Left kidney (tissue), 2 donors: Measurements from ENCODE around the gene TOMM7. TPM values are rescaled to one million over a fixed set of nuclear protein-coding genes. Genes with fewer than 3 reads are reported as not detected.
"Not testable (repeated sequence)": the region's sequence is repeated elsewhere in the genome, so short reads cannot be mapped to it uniquely, and the experiment has no call there.

Experiments used
- DNase-seq: peaks from one replicate; pipeline ENCODE4 v3.0.0-alpha.2; 2013
- polyA plus RNA-seq: library from polyadenylated mRNA; unstranded; fragments of 120-200 nt; gene quantifications from one replicate; pipeline ENCODE4 v1.2.1, GENCODE V29; 2013; ENCODE audit not compliant: insufficient read length

The TOMM7 gene
- polyA plus RNA-seq, 1 donor, result 375 TPM

GRCh38 chr7:22826593-22826992 is 3.9 kb upstream of the TOMM7 start:
- no peak for DNase-seq

GRCh38 chr7:22824760-22825159 is 2.1 kb upstream of the TOMM7 start:
- DNase-seq, result no peak

GRCh38 chr7:22823142-22823497 is 471 bp upstream of the TOMM7 start:
- no peak for DNase-seq

GRCh38 chr7:22821702-22822485 is 755 bp downstream of the TOMM7 start:
- DNase-seq, result peak; percentile 8

DNA sequence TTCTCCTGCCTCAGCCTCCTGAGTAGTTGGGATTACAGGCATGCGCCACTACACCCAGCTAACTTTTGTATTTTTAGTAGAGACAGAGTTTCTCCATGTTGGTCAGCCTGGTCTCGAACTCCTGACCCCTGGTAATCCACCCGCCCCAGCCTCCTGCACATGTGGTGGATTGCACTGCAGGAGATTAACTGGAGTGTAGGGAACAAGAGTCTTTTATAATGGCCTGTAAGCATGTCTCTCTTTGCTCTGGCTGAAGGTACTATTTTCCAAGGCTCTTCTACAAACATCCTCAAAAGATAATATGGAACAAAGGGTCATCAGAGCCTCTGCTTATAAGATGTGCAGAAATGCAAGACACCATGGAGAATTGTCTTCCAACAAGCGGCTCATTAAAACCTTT is 3.2 kb downstream of the TOMM7 start:
- DNase-seq, result no peak

DNA sequence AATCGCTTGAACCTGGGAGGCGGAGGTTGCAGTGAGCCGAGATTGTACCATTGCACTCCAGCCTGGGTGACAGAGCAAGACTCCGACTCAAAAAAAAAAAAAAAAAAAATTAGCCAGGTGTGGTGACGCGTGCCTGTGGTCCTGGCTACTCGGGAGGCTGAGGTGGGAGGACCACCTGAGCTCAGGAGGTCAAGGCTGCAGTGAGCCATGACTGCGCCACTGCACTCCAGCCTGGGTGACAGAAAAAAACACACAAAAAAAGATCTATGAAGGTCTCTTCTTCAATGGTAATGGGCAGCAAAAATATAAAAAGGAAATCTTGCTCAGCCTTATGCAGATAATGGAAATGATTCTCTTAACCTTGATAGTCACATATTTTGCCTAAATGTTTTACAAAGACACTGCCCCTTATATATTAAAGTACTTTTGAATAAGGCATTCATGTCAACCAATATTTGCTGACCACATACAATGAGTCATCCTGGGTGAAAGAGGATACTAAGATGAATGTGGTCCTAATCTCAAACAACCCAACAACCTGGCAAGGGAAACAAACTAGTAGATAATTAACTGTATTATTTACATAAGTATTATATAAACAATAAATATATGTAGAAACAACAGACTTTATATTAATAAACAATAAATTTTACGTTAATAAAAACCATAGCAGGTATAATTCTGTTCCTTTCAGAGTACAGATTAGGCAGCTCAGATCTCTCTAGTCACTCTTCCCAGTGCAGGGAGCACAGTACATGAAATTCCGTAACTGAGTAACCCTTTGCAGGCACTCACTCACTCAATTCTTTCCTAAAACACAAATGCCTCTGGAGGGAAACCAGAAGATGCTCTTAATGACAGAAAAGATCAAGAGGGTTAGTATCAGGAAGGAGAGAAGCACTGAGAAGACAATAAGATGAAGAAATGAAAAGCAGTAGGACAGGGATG is 8.1 kb downstream of the TOMM7 start:
- no peak for DNase-seq

- peak; percentile 54 for DNase-seq
These were observed 10.3 kb downstream of the TOMM7 start for GRCh38 chr7:22812353-22812752.

GRCh38 chr7:22811746-22812280 is 10.8 kb downstream of the TOMM7 start:
- peak; percentile 5 for DNase-seq

GRCh38 chr7:22810843-22811242 is 11.8 kb downstream of the TOMM7 start:
- no peak for DNase-seq

DNA sequence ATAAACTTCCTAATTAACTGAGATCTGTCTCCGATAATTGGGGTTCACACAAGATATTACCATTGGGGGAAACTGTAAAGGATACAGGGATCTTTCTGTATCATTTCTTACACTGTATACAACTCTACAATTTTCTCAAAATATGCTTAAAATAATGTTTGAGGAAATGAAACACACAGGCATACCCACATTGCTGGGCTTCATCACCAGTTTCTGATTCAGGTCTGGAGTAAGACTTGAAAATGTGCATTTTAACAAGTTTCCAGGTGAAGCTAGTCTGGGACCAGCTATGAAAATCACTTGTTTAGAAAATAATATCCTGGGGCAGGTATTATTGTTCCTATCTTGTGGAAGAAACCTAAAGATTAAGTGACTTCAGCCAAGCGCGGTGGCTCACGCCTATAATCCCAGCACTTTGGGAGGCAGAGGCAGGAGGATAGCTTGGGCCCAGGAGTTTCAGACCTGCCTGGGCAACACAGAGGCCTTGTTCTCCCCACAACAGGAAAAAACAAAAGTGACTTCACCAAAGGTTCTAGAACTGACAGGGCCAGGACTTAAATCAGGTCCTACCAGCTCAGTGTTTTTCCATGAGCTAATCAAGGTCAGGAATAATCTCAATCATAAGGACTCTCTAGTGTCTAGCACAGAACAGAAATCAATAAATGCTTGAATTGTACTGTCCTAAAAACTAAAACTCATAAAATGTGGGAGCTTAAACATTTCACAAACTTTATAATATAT is 12.6 kb downstream of the TOMM7 start:
- no peak for DNase-seq

DNA sequence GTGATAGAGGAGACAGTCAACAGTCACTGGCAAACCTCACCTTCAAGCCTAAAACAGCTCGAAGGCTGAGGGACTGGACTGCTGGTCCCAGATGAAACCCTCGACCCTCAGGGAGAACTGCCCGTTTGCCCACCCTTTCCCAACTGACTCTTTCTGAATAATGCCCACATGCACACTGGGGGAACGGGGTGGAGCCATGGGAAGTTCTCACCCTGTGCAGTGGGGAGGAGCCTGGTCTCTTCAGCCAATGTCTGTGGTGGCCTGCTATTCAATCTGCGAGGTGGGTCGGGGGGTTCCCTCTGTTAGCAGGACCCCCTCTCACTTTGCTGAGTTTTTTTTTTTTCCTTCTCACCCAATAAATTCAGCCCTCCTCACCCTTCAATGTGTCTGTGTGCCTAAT is 14.5 kb downstream of the TOMM7 start:
- no peak for DNase-seq

DNA sequence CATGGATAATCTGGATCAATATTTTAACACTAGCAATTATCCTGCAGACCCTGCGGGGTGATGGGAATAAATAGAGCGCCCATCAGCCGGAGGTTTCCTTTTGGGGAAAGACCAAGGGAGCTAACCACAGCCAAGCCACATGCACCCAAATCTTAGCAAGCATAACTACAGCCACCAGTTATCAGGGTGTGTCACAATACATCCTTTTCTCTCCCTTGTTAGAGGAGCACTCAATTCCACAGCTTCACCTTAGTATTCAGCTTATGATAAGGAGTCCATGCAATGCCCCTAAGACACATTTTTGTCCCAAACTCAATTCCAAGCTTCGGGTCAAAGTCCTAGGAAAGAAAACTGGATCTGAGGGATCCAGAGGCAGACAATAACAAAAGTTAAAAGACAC is 15.9 kb downstream of the TOMM7 start:
- DNase-seq, result no peak

DNA sequence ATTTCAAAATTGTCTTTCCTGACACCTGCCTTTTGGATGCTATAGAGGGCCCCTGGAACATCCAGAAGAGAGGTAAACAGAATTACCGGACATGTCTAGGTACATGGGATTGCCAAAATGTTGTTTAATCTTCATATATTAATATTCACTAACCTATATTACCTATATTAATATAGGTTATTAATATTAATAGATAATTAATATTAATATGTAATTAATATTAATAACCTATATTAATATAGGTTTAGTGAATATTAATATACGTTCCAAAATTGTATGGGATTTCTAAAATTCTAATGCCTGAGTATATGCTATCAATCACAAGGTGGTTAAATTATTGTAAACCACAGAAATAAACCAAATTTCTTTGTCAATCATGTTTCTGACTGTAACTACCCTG is 17.4 kb downstream of the TOMM7 start:
- no peak for DNase-seq

- not testable (repeated sequence) for DNase-seq
These were observed 19.8 kb downstream of the TOMM7 start for GRCh38 chr7:22802831-22803230.

DNA sequence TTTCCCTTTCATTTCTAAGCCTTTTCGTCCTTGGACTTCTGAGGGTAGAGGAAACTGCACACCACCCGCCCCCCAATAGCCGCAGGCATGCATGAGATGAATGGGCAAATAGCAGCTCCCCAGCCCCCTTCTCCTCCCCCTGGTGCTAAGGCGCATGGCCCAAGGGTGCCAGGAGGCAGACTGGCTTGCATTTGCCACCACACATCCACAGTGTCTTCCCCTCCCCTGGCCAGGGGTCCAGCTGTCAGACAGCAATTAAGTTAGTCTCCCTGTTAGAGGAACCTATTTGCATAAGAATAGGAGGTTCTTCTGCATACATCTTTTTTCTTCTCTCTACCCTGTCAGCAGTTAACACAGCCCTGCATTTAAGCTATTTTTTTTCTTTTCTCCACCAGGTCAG is 20.2 kb downstream of the TOMM7 start:
- DNase-seq, result no peak

GRCh38 chr7:22801912-22802311 is 20.7 kb downstream of the TOMM7 start:
- no peak for DNase-seq

DNA sequence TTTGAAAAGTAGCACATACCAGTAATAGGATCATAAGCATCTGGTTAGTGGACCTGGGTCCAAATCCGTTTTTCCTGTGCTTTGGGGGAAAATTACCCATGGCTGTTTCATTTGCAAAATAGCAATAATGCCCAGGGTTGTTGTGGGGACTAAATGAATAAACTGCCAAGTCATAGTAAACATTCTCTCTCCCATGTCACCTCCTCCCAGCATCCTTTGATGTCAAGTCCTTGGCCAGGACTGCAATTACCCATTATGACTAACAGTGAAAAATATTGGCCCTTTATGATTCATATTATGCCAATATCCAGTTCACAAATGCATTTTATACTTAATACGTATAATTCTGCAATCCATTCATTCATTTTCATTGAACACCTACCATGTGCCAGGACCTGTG is 23.0 kb downstream of the TOMM7 start:
- no peak for DNase-seq

DNA sequence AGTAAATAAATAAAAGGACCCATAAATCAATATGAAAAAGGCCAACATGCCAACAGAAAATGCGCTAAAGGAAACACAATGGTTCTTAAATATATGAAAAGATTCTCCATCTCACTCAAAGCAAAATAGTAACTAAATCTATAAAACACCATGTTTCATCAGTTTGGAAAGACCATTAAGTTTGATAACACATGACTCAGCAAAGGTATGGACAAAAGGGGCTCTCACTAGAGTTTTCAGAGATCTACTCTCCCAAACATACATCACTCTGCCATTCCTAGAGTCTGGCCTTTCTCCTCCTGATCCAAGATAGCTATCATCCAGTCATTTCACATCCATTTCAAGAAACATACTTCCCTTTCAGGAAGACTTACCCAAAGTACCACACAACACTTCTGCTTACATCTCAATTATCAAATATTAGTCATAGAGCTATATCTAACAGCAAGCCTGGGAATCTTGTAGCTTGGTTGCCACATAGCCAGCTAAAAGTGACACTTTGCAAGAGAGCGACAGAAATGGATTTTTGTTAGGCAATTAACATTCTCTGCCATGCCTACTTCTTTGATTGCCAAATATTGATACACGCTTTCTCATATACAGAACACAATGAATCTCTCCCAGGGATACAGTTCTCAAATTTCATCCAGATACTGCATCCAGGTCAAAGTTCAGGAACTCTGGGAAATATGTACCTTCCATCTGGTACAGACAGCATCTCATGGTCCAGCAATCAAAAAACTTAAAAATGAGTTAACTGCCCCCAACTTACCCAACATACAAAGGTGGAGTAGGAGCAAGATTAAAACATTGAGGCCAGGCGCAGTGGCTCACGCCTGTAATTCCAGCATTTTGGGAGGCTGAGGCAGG is 28.8 kb downstream of the TOMM7 start:
- no peak for DNase-seq

DNA sequence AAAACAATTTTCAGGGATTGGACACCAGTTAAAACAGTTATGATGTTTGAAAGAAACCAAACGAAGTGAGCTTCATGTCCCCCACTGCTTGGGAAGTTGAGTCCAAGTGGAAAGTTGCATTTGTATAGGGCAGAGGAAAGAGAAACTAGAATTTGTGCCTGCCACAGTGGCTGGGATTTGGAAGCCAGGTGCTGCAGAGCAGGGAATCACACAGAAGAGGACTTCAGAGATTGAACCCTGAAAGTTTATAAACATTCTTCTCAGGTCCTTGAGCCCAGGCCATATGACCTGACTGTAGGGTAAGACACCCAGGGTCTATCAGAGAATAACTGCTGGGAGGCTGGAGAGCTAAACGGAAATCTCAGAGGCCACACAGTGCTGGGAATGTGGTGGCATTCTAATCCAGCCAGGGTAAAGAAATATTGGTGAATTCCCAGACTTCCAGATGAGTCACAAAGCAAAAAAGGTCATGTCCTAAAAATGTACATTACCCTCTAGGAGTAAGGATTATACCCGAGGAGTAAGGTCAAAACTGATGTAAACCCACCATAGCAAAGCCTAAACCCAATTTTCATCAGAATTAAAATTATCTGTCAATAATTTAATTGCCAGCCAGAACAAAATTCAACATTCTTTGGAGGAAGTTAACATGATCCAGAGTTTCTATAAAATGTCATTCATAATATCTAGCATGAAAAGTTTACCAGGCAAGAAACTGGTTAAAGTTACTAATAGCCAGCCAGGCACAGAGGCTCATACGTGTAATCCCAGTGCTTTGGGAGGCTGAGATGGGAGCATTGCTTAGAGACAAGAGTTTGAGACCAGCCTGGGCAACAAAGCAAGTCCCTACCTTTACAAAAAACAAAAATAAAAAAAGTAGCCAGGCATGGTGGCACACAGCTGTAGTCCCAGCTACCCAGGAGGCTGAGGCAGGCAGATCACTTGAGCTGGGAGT is 31.2 kb downstream of the TOMM7 start:
- DNase-seq, result no peak

GRCh38 chr7:22790640-22791039 is 32.0 kb downstream of the TOMM7 start:
- not testable (repeated sequence) for DNase-seq
